Mesenchymal stem cell (in vitro differentiated cells and primary cell): ENCODE measurements around the gene GALNT3.

Experiments
- DNase-seq: peaks from one replicate; pipeline ENCODE4 v3.0.0-alpha.2; 2013
- H2AFZ ChIP-seq: one replicate; pipeline ENCODE4 v1.6.1; 2013; ENCODE audit warnings: low read depth, mild to moderate bottlenecking, control low read depth, inconsistent platforms, low read length, moderate library complexity
- H2AK5ac ChIP-seq: 2 replicates; pipeline ENCODE4 v1.6.1; 2013; ENCODE audit warnings: low read length, moderate library complexity, mild to moderate bottlenecking, inconsistent platforms; ENCODE audit not compliant: severe bottlenecking
- H2BK120ac ChIP-seq: one replicate; pipeline ENCODE4 v1.6.1; 2013; ENCODE audit warnings: low read depth, mild to moderate bottlenecking, inconsistent platforms, low read length, moderate library complexity
- H2BK12ac ChIP-seq, 2 experiments: one replicate each; pipeline ENCODE4 v1.6.1; 2013; ENCODE audit warnings: inconsistent platforms in 2 of 2, low read length in 2 of 2, mild to moderate bottlenecking in 2 of 2, moderate library complexity in 2 of 2, control low read depth in 1 of 2
- H2BK15ac ChIP-seq: one replicate; pipeline ENCODE4 v1.6.1; 2013; ENCODE audit warnings: mild to moderate bottlenecking, low read depth, inconsistent platforms; ENCODE audit not compliant: poor library complexity, severe bottlenecking
- H2BK5ac ChIP-seq: 2 replicates; pipeline ENCODE4 v1.6.1; 2013; ENCODE audit warnings: low read depth, mild to moderate bottlenecking, low read length, control low read depth, inconsistent platforms; ENCODE audit not compliant: poor library complexity, severe bottlenecking
- H3K14ac ChIP-seq, 2 experiments: one replicate each; pipeline ENCODE4 v1.6.1; 2013; ENCODE audit warnings: inconsistent platforms in 2 of 2, low read length in 2 of 2, control low read depth in 1 of 2, mild to moderate bottlenecking in 1 of 2, moderate library complexity in 1 of 2
- H3K18ac ChIP-seq, 2 experiments: one replicate each; pipeline ENCODE4 v1.6.1; 2013; ENCODE audit warnings: inconsistent platforms in 2 of 2, low read length in 2 of 2, control low read depth in 1 of 2, low read depth in 1 of 2, mild to moderate bottlenecking in 1 of 2
- H3K23ac ChIP-seq, 2 experiments: one replicate each; pipeline ENCODE4 v1.6.1; 2013; ENCODE audit warnings: inconsistent platforms in 2 of 2, low read length in 2 of 2, mild to moderate bottlenecking in 2 of 2, moderate library complexity in 2 of 2, control low read depth in 1 of 2
- H3K27ac ChIP-seq: 2 replicates; pipeline ENCODE4 v1.5.1; 2013; ENCODE audit warnings: mild to moderate bottlenecking, moderate library complexity, low read length, control low read depth, inconsistent platforms; ENCODE audit not compliant: poor library complexity, severe bottlenecking
- H3K27me3 ChIP-seq, 2 experiments: 2 replicates each; pipeline versions ENCODE4 v1.6.1 to v1.7.0; 2013; ENCODE audit warnings: low read length in 2 of 2, mild to moderate bottlenecking in 2 of 2, moderate library complexity in 2 of 2, control low read depth in 1 of 2, inconsistent platforms in 1 of 2; ENCODE audit not compliant: control insufficient read depth in 1 of 2, insufficient read depth in 1 of 2
- H3K36me3 ChIP-seq, 2 experiments: 2 replicates each; pipeline versions ENCODE4 v1.6.1 to v1.7.0; 2013; ENCODE audit warnings: low read length in 2 of 2, control low read depth in 1 of 2, inconsistent platforms in 1 of 2, low read depth in 1 of 2, mild to moderate bottlenecking in 1 of 2; ENCODE audit not compliant: insufficient read depth in 2 of 2, control insufficient read depth in 1 of 2
- H3K4ac ChIP-seq, 2 experiments: one replicate each; pipeline ENCODE4 v1.6.1; 2013; ENCODE audit warnings: inconsistent platforms in 2 of 2, low read length in 2 of 2, mild to moderate bottlenecking in 2 of 2, moderate library complexity in 2 of 2, control low read depth in 1 of 2, low read depth in 1 of 2
- H3K4me1 ChIP-seq: 2 replicates; pipeline ENCODE4 v1.6.1; 2013; ENCODE audit warnings: low read depth, low read length, control low read depth; ENCODE audit not compliant: control insufficient read depth, insufficient read depth
- H3K4me2 ChIP-seq: 2 replicates; pipeline ENCODE4 v1.6.1; 2013; ENCODE audit warnings: low read length, mild to moderate bottlenecking, inconsistent platforms; ENCODE audit not compliant: poor library complexity, severe bottlenecking
- H3K4me3 ChIP-seq, 2 experiments: 2 replicates each; pipeline versions ENCODE4 v1.5.1 to v1.7.0; 2013; ENCODE audit warnings: low read length in 2 of 2, mild to moderate bottlenecking in 2 of 2, control low read depth in 1 of 2, low read depth in 1 of 2; ENCODE audit not compliant: insufficient read depth in 1 of 2
- H3K79me1 ChIP-seq: replicated peaks from 2 replicates; pipeline ENCODE4 v1.6.1; 2013; ENCODE audit warnings: mild to moderate bottlenecking, control low read depth, low read length, inconsistent platforms; ENCODE audit not compliant: poor library complexity, severe bottlenecking
- H3K9ac ChIP-seq: 2 replicates; pipeline ENCODE4 v1.7.0; 2013; ENCODE audit warnings: mild to moderate bottlenecking, low read length, moderate library complexity
- H3K9me3 ChIP-seq: 2 replicates; pipeline ENCODE4 v1.7.0; 2013; ENCODE audit warnings: mild to moderate bottlenecking, low read length; ENCODE audit not compliant: control insufficient read depth
- H4K8ac ChIP-seq: one replicate; pipeline ENCODE4 v1.6.1; 2013; ENCODE audit warnings: inconsistent platforms, mild to moderate bottlenecking, low read length, moderate library complexity
- H4K91ac ChIP-seq: one replicate; pipeline ENCODE4 v1.6.1; 2013; ENCODE audit warnings: mild to moderate bottlenecking, low read length, inconsistent platforms
- WGBS: methylation state at CpG from one replicate; pipeline ENCODE4 v1.1.7; 2013; ENCODE audit warnings: mixed read lengths; 5-methylcytosine and 5-hydroxymethylcytosine counted together

The GALNT3 gene

GRCh38 chr2:165804719-165805118 lies 10.7 kb upstream of the GALNT3 start:
- H4K8ac ChIP-seq = no peak overlapping the region
- H3K4me1 ChIP-seq = no peaks in the 10 kb centered on the region
- no peak overlapping the region for H3K14ac ChIP-seq
- 88% methylated on average over 2 of the region's 3 CpGs for WGBS
- no peak overlapping the region for H3K23ac ChIP-seq
- no peaks in the 10 kb centered on the region for H3K27me3 ChIP-seq
- H2AK5ac ChIP-seq = no peak overlapping the region
- H2BK5ac ChIP-seq = no peak overlapping the region
- H4K91ac ChIP-seq = no peak overlapping the region
- no peak overlapping the region for H2AFZ ChIP-seq
- no peak for DNase-seq
- no peak overlapping the region for H3K27ac ChIP-seq
- H3K4me3 ChIP-seq = no peak overlapping the region
- no peak overlapping the region for H3K9ac ChIP-seq
- no peaks in the 10 kb centered on the region for H3K36me3 ChIP-seq
- no peak overlapping the region for H2BK15ac ChIP-seq
- no peak overlapping the region for H3K4ac ChIP-seq
- no peak overlapping the region for H3K18ac ChIP-seq
- no peak overlapping the region for H3K4me2 ChIP-seq
- no peaks in the 10 kb centered on the region for H3K79me1 ChIP-seq
- H2BK120ac ChIP-seq = no peak overlapping the region
- H2BK12ac ChIP-seq = no peak overlapping the region
- H3K9me3 ChIP-seq = no peaks in the 10 kb centered on the region

GRCh38 chr2:165803123-165803760 lies 9.2 kb upstream of the GALNT3 start:
- whole genome bisulfite sequencing = 61% methylated on average over 2 of the region's 4 CpGs
- no peaks in the 10 kb centered on the region for H3K27me3 ChIP-seq
- H3K4me3 ChIP-seq = no peak overlapping the region
- no peak overlapping the region for H3K4me2 ChIP-seq
- peak; percentile 41 for DNase-seq
- H2BK120ac ChIP-seq = no peak overlapping the region
- no peak overlapping the region for H2BK12ac ChIP-seq
- no peaks in the 10 kb centered on the region for H3K79me1 ChIP-seq
- no peak overlapping the region for H3K18ac ChIP-seq
- no peak overlapping the region for H2BK15ac ChIP-seq
- H3K36me3 ChIP-seq = no peaks in the 10 kb centered on the region
- H3K27ac ChIP-seq = no peak overlapping the region
- H4K91ac ChIP-seq = no peak overlapping the region
- no peaks in the 10 kb centered on the region for H3K9me3 ChIP-seq
- H3K9ac ChIP-seq = no peak overlapping the region
- H3K4me1 ChIP-seq = no peaks in the 10 kb centered on the region
- H4K8ac ChIP-seq = no peak overlapping the region
- H2AFZ ChIP-seq = no peak overlapping the region
- peak overlapping the region; percentile 31 for H2BK5ac ChIP-seq
- H3K23ac ChIP-seq = no peak overlapping the region
- H3K4ac ChIP-seq = no peak overlapping the region
- H3K14ac ChIP-seq = no peak overlapping the region
- no peak overlapping the region for H2AK5ac ChIP-seq

GRCh38 chr2:165801176-165801575 lies 7.1 kb upstream of the GALNT3 start:
- 98% methylated on average over 3 of the region's 3 CpGs for WGBS
- no peak overlapping the region for H3K4me2 ChIP-seq

GRCh38 chr2:165796819-165797530 lies 2.9 kb upstream of the GALNT3 start:
- H3K27me3 ChIP-seq = peaks cover 0 to 14% of the 10 kb centered on the region in 2 experiments
- WGBS = 47% methylated on average over 3 of the region's 3 CpGs

More at GRCh38 chr2:165801176-165801575, 7.1 kb upstream of the GALNT3 start:
- no peak overlapping the region for H2BK12ac ChIP-seq
- no peak overlapping the region for H2AK5ac ChIP-seq
- H3K23ac ChIP-seq = no peak overlapping the region
- H3K27ac ChIP-seq = no peak overlapping the region
- H3K4me3 ChIP-seq = no peak overlapping the region
- H3K4me1 ChIP-seq = no peaks in the 10 kb centered on the region
- no peak overlapping the region for H3K4ac ChIP-seq
- no peak overlapping the region for H3K9ac ChIP-seq
- H3K9me3 ChIP-seq = no peaks in the 10 kb centered on the region
- no peak overlapping the region for H4K91ac ChIP-seq
- no peak overlapping the region for H2BK120ac ChIP-seq
- H3K27me3 ChIP-seq = no peaks in the 10 kb centered on the region
- no peaks in the 10 kb centered on the region for H3K79me1 ChIP-seq
- H2BK5ac ChIP-seq = no peak overlapping the region
- H3K36me3 ChIP-seq = no peaks in the 10 kb centered on the region
- DNase-seq = no peak
- no peak overlapping the region for H4K8ac ChIP-seq
- H3K14ac ChIP-seq = no peak overlapping the region
- no peak overlapping the region for H2BK15ac ChIP-seq
- no peak overlapping the region for H2AFZ ChIP-seq
- H3K18ac ChIP-seq = no peak overlapping the region

More at GRCh38 chr2:165796819-165797530, 2.9 kb upstream of the GALNT3 start:
- Histone ChIP-seq H3K9ac (no peak overlapping the region), H2BK15ac (no peak overlapping the region), H3K4ac (no peak overlapping the region), H2BK120ac (no peak overlapping the region), H2AK5ac (no peak overlapping the region), H3K36me3 (peaks cover 0 to 2% of the 10 kb centered on the region in 2 experiments), H2BK5ac (no peak overlapping the region), H3K4me3 (no peak overlapping the region), H2AFZ (no peak overlapping the region), H3K79me1 (peaks cover 5% of the 10 kb centered on the region), H3K27ac (no peak overlapping the region), H3K9me3 (no peaks in the 10 kb centered on the region), H3K23ac (no peak overlapping the region), H3K14ac (no peak overlapping the region), H3K4me2 (no peak overlapping the region), H4K8ac (no peak overlapping the region), H2BK12ac (no peak overlapping the region), H4K91ac (no peak overlapping the region), H3K4me1 (peaks cover 17% of the 10 kb centered on the region), H3K18ac (no peak overlapping the region)
- DNase-seq = no peak
